Tibial nerve (tissue), 4 donors: ENCODE data around the gene ZNF181. TPM values are rescaled to one million over a fixed set of nuclear protein-coding genes. Genes with fewer than 3 reads are reported as not detected.

ENCODE experiments used
- DNase-seq, 2 donors: peaks; one replicate each; pipeline ENCODE4 v3.0.0-alpha.2; 2019; ENCODE audit warnings: low spot score in 2 of 2
- H3K27ac ChIP-seq, 4 donors: fragments of 200-600 bp; sonication (generic) in 3 of 4; one replicate each; pipeline ENCODE4 v1.5.1; 2017 to 2019; ENCODE audit warnings: mild to moderate bottlenecking in 1 of 4
- H3K27me3 ChIP-seq, 2 donors: fragments of 200-600 bp; sonication (generic) in 1 of 2; one replicate each; pipeline versions ENCODE4 v1.5.1 to v1.6.0; 2017 to 2019
- H3K36me3 ChIP-seq, 3 donors: fragments of 200-600 bp; sonication (generic); one replicate each; pipeline ENCODE4 v1.5.1; 2018 to 2019
- H3K4me1 ChIP-seq, 4 donors: fragments of 200-600 bp; sonication (generic) in 3 of 4; one replicate each; pipeline ENCODE4 v1.5.1; 2017 to 2019
- H3K4me3 ChIP-seq, 4 donors: fragments of 200-600 bp; sonication (generic) in 3 of 4; one replicate each; pipeline ENCODE4 v1.5.1; 2017 to 2019; ENCODE audit warnings: mild to moderate bottlenecking in 1 of 4, moderate library complexity in 1 of 4
- H3K9me3 ChIP-seq, 4 donors: fragments of 200-600 bp; sonication (generic) in 3 of 4; one replicate each; pipeline ENCODE4 v1.5.1; 2017 to 2019
- CTCF ChIP-seq, 5 experiments: fragments of 200-600 bp in 3 of 5; fragments of 450-650 bp in 2 of 5; sonication (generic) in 3 of 5; IDR thresholded peaks; one replicate each; pipeline ENCODE4 v1.5.1; 2016 to 2019; ENCODE audit warnings: antibody characterized with exemption in 5 of 5, mild to moderate bottlenecking in 3 of 5, moderate library complexity in 2 of 5
- EP300 ChIP-seq, 2 donors: sonication (generic); formaldehyde crosslinking; IDR thresholded peaks; one replicate each; pipeline ENCODE4 v1.6.1; 2017; ENCODE audit warnings: antibody characterized with exemption in 2 of 2, mild to moderate bottlenecking in 1 of 2
- POLR2A ChIP-seq, 2 donors: fragments of 450-650 bp; IDR thresholded peaks; one replicate each; pipeline ENCODE4 v1.6.1; 2017; ENCODE audit warnings: antibody characterized with exemption in 2 of 2, mild to moderate bottlenecking in 2 of 2, moderate library complexity in 2 of 2
- WGBS, 2 donors: methylation state at CpG; one replicate each; pipeline ENCODE4 v1.1.5; 2018; 5-methylcytosine and 5-hydroxymethylcytosine counted together
- total RNA-seq, 4 donors: library from RNA; depleted of rRNA; stranded (reverse); fragments of >200 nt; gene quantifications; one replicate each; pipeline ENCODE4 v1.1.0, GENCODE V29; 2016

Gene ZNF181
- total RNA-seq, 4 donors from 2014 or later, result 16.8 to 47.2 (median 27.0) TPM

DNA sequence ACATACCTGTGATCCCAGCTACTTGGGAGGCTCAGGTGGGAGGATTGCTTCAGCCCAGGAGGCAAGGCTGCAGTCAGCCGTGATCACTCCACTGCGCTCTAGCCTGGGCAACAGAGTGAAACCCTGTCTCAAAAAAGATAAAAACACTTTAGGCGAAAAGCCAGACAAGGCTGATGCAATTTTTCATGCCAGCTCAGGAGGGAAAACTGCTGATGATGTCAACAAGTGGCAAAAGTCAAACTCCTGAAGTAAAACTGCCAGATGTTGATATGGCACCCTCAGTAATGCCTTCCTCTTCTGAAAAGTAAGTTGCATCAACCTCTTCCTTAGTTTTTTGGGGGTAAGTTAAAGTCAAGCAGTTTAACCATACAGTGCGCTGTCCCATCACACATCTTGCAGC, 23.4 kb downstream of the ZNF181 start:
- no peak overlapping the region for H3K4me3 ChIP-seq
- no peak for DNase-seq
- peaks cover 0 to 99% (median 6%) of the 10 kb centered on the region in 3 donors for H3K36me3 ChIP-seq
- H3K27ac ChIP-seq, result no peak overlapping the region
- H3K4me1 ChIP-seq, result no peaks in the 10 kb centered on the region
- H3K27me3 ChIP-seq, result no peaks in the 10 kb centered on the region
- H3K9me3 ChIP-seq, result peaks cover 0 to 100% (median 56%) of the 10 kb centered on the region in 4 donors
- 97 to 100% methylated on average over 4 of the region's 4 CpGs for WGBS, 2 donors
- TF ChIP-seq CTCF (IDR thresholded peaks at IDR 0.05) (no peak), POLR2A (IDR thresholded peaks at IDR 0.05) (no peak), EP300 (IDR thresholded peaks at IDR 0.05) (no peak)

DNA sequence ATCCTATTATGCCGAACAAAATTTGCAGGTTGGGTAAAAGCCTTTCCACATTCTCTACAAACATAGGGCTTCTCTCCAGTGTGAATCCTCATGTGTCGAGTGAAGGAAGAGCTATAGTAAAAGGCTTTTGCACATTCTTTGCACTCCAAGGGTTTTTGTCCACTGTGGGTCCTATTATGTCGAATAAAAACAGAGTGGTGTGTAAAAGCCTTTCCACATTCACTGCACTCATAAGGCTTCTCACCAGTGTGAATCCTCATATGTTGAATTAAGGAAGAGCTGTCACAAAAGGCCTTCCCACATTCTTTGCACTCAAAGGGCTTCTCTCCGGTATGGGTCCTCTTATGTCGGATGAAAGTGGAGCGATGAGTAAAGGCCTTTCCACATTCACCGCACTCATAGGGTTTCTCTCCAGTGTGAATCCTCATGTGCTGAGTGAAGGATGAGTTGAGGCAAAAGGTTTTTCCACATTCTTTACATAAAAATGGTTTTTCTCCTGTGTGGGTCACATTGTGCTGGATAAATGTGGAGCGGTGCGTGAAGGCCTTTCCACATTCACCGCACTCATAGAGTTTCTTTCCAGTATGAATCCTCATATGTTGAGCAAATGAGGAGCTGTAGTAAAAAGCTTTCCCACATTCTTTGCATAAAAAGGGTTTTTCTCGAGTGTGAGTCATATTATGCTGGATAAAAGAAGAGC, 25.3 kb downstream of the ZNF181 start:
- H3K27ac ChIP-seq, result no peak overlapping the region
- no peak overlapping the region for H3K4me3 ChIP-seq
- no peak for TF ChIP-seq EP300 (IDR thresholded peaks at IDR 0.05)
- TF ChIP-seq POLR2A (IDR thresholded peaks at IDR 0.05), result no peak
- TF ChIP-seq CTCF (IDR thresholded peaks at IDR 0.05), result no peak

DNA sequence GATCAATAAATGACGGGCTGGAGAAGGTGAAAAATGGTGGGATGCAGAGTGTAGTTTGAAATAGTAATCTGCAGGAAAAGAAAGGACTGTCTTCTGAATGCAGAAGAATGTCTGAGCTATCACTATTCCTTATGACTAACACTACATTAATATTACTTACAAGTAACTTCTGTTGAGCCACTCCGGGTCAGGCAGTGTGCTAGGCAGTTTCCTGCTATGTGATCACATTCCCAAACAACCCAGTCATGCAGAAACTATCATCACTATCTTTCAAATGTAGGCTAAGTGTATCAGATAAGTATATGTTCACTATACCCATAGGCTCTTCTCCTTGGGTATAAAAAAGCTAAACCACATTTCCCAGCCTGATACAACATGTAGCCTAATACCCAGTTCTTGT, 32.3 kb downstream of the ZNF181 start:
- H3K36me3 ChIP-seq, result peaks cover 6 to 95% (median 24%) of the 10 kb centered on the region in 3 donors
- WGBS, 2 donors, result 92 to 93% methylated on average over 2 of the region's 2 CpGs

More for the DNA sequence above, 25.3 kb downstream of the ZNF181 start:
- Histone ChIP-seq H3K27me3 (no peaks in the 10 kb centered on the region), H3K4me1 (no peaks in the 10 kb centered on the region), H3K9me3 (peaks cover 0 to 100% (median 53%) of the 10 kb centered on the region in 4 donors), H3K36me3 (peaks cover 0 to 100% (median 6%) of the 10 kb centered on the region in 3 donors)
- 95 to 98% methylated on average over 11 of the region's 11 CpGs for WGBS, 2 donors
- no peak for DNase-seq

GRCh38 chr19:34767951-34768350, 33.9 kb downstream of the ZNF181 start:
- 94 to 96% methylated on average over 3 of the region's 3 CpGs for WGBS, 2 donors
- peaks cover 6 to 79% (median 24%) of the 10 kb centered on the region in 3 donors for H3K36me3 ChIP-seq

More for the DNA sequence above, 32.3 kb downstream of the ZNF181 start:
- no peak for TF ChIP-seq CTCF (IDR thresholded peaks at IDR 0.05)
- no peak for TF ChIP-seq POLR2A (IDR thresholded peaks at IDR 0.05)
- TF ChIP-seq EP300 (IDR thresholded peaks at IDR 0.05), result no peak
- peaks cover 0 to 54% (median 10%) of the 10 kb centered on the region in 4 donors for H3K9me3 ChIP-seq
- no peak for DNase-seq
- peaks cover 0 to 2% (median under 1%) of the 10 kb centered on the region in 4 donors for H3K4me1 ChIP-seq
- H3K27ac ChIP-seq, result no peak overlapping the region
- H3K4me3 ChIP-seq, result no peak overlapping the region
- H3K27me3 ChIP-seq, result no peaks in the 10 kb centered on the region

More at GRCh38 chr19:34767951-34768350, 33.9 kb downstream of the ZNF181 start:
- Histone ChIP-seq H3K27ac (no peak overlapping the region), H3K4me3 (no peak overlapping the region), H3K4me1 (peaks cover 0 to 12% (median 6%) of the 10 kb centered on the region in 4 donors), H3K27me3 (no peaks in the 10 kb centered on the region), H3K9me3 (peaks cover 0 to 39% (median 4%) of the 10 kb centered on the region in 4 donors)
- no peak for TF ChIP-seq POLR2A (IDR thresholded peaks at IDR 0.05)
- no peak for TF ChIP-seq CTCF (IDR thresholded peaks at IDR 0.05)
- DNase-seq, result no peak
